HG03342 (cell line): ENCODE measurements around the gene HHATL.
"Not testable (repeated sequence)": the region's sequence is repeated elsewhere in the genome, so short reads cannot be mapped to it uniquely, and the experiment has no call there.

Source experiments
- ATAC-seq: cut with Tn5 transposase; IDR thresholded peaks from one replicate; pipeline ENCODE4 v1.9.1; 2021; ENCODE audit warnings: mild to moderate bottlenecking, moderate library complexity; ENCODE audit not compliant: unreplicated experiment

HHATL gene

GRCh38 chr3:42734263-42734860 is 31.8 kb upstream of the HHATL start:
- ATAC-seq: no peak

DNA sequence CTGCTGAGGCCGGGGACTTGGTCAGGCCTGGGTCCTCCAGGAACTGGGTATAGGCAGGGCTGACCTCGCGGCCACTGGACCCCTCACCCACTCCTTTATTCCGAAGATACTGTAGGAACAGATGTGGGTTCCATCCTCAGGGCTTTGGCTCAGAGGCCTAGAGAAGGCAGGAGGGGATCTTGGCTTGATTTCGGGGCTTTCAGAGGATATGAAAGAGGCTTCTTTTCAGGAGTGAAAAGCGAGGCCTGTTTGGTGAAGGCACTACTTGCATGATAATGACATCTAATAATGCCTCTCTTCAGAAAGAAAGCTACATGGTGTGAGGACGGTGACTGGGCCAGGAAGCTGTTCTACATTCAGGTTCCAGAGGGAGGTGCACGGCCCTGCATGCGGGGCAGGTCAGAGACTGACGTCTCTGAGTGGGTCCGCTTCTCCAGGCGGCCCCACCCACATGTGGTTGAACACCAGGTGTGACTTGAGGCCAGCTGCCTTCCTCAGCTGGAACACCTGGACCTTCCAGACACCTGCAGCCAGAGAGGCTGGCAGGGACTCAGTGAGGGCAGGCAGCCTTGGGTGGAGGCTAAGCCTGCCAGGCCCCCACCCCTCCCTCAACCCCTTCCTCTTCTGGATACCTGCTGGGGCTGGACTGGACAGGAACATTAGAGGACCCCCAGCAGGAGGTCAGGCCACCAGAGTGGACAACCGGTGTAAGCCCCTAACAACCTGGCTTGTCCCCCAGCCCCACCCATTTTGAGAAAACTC is 31.1 kb upstream of the HHATL start:
- no peak for ATAC-seq

DNA sequence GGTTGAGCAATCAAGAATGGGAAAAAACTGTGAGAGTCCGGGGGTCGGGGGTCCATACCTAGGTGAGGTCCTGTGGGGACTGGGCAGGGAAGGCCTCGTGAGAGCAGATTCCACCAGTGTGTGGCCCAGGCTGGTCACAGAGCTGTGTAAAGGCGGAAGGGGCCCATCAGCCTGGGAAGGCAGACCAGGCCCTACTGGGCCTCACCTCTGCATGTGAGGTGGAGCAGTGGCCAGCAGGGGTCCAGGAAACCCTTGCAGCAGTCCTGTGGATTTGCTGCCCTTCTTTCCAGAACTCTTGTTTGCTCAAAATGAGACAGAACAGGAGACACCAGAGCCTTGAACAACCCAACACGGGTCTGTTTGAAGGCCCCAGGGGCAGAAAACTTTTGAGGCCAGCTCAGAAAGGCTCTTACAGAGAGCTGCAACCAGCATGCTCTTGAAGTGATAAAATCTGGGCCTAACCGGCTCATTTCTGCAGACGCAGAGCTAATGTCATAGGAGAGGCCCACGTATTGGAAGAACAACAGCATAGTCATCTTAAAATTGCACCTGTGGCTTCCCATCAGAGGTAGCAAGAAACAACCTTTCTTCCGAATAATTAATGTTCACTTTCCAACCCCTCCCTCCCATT is 30.3 kb upstream of the HHATL start:
- no peak for ATAC-seq

- no peak for ATAC-seq
These were observed 29.7 kb upstream of the HHATL start for GRCh38 chr3:42732196-42732828.

DNA sequence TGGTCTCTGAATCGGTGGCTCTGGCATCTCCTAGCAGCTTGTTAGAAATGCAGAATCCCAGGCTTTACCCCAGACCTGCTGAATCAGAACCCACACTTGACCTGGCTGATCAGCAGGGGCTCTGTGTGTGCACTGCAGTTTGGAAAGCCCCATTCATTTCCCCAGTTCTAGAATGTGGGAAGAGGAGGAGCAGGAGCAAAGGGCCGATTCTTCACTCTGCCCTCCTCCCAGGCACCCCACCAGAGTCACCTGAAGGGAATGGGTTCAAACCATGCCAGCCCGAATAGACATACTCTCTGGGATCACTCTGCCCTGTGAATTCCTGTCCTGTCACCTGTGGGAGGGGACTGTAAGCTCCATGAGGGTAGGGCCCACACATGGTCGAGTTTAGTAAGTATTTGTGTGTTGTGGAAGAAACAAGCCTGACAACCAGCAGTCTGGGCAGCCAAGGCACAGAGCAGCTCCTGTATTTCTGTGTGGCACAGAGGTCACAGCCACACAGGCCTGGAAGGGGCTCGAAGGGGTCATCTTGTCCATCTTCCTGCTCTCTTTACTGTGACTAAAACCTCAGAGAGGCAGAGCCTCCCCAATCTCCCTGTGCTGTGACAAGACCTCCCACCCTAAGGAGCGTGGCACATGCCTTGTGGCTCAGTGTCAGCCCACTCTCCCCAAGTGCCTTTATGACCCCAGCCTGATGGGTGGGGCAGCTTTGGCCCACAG is 29.0 kb upstream of the HHATL start:
- ATAC-seq: no peak

DNA sequence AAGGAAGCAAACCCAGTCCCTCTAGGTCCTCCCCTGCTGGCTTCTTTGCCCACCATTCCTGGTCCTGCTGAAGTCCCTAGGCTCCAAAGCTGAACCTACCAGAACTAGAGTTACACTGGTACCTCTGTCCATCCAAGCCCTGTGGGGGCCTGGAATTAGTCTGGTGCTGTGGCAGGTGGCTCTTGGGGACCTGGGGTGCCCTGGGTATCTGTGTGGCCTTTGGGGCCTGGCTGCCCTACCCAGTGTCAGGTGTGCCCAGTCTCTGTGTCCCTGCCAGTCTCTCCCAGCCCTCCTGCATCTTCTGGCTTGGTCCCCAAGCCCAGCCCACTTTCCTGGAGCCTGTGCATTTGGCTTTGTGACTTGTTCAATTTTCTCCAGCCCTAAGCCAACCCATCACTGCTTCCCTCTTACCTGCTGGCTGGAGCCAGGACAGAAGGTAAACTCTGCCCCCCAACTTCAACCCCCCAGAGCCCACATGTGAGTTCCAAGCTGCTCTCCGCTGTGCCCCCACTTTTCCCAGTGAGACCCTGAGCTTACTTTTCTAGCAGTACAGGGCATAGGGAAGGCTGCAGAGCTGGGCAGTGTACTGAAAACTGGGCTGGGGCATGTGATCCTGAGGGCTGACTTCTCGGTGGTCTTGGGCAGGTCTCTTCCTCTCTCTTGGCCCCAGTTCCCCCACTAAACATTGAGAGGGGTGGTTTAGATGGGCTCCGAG is 28.3 kb upstream of the HHATL start:
- ATAC-seq: no peak

DNA sequence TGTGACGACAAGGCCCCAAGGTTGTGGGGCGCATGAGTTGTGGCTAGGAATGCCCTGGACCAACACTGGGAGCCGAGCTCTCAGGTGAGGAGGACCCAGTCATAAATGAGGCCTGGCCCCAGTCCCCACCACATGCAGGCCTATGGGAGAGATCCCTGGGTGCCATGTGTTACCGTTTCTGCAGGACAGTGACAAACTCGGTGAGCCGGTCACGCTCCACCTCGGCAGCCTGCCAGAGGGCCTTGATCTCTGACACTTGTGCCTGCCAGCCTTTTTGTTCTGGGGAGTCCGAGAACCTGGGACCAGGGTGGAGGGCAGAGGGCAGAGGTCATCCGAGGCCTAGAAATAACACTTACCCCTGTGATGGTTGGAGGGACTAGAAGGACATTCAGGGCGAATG is 27.7 kb upstream of the HHATL start:
- ATAC-seq: no peak

DNA sequence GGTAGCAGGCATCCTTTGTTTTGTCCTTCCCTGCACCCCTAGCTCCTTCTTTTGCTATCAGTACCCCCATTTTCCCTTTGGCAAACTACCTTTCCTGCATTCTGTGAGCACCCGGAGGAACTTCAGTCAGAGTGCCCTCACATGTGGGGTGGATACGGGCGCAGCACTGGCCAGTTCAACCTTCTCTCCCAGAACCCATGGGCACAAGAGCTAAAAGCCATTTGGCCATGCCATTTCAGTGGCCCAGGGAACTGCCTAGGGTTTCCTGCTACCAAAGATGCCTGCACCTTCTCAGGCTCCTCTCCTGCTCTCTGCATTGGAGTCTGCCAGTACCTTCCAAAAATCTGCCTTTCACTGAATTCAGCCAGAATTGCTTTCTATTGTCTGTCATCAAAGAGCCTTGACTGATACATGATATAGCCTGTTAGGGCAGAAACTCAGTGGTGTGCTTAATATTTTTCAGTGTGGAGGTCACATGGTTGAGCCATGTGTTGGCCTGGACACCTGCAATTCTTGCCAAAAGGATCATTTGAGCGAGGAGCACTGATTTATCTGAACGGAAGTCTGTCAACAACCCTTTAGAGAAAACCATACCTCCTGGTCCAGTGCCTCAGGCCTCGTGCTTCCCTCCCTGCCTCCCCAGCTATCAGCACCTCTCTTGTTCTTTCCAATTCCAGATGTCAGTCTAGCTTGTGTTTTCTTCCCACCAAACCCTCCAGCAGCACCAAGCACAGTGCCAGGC is 27.0 kb upstream of the HHATL start:
- no peak for ATAC-seq

DNA sequence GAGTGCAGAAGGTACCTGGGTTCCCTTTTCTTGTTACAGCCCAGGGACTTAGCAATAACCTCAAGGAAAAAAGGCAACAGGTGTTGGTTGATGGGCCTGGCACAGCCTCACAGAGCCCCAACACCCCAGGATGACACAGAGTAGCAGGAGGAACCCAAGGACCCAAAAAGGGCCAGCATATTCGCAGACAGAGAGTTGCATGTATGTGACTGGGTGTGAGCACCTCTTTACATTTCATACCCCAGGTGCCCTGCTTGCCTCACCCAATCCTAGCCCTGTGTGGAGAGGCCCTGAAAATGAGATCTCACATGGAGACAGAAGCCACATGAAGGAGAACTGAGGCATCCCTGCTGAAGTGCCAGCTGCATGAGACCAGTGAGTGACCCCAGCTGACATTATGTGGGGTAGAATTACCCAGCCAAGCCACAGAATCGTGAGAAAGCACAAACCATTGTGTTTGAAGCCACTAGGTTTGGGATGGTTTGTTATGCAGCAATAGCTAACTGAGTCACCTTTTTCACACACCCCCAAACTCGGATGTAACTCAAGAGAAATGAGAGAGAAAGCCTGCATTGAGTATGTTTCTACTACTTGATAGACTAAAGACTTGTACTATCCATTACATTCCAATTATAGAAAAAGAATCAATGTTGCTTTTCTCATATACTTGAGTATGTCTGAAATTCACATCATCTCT is 26.2 kb upstream of the HHATL start:
- ATAC-seq: no peak

- no peak for ATAC-seq
These were observed 25.5 kb upstream of the HHATL start for GRCh38 chr3:42728056-42728455.

- no peak for ATAC-seq
These were observed 22.9 kb upstream of the HHATL start for GRCh38 chr3:42725454-42725853.

DNA sequence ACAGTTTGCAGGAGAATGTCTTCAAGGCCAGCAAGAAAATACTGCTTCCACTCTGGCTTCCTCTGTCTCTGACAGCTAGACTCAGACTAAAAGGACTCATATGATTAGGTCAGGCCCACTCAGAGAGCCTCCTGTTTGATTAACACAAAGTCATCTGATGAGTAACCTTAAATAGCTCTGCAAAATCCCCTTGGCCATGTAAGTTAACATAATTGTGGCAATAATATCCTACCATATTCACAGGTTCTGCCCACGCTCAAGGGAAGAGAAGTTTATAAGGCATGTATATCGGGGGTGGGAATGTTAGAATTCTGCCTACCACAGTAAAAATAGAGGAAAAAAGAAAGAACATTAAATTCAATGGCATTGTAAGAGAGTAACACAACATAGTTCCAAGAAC is 20.6 kb upstream of the HHATL start:
- ATAC-seq: no peak

DNA sequence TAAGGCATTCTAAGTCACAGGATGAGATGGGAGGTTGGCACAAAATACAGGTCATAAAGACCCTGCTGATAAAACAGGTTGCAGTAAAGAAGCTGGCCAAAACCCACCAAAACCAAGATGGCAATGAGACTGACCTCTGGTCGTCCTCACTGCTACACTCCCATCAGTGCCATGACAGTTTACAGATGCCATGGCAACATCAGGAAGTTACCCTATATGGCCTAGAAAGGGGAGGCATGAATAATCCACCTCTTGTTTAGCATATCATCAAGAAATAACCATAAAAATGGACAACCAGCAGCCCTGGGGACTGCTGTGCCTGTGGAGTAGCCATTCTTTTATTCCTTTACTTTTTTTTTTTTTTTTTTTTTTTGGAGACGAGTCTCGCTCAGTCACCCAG is 19.8 kb upstream of the HHATL start:
- ATAC-seq: not testable (repeated sequence)

DNA sequence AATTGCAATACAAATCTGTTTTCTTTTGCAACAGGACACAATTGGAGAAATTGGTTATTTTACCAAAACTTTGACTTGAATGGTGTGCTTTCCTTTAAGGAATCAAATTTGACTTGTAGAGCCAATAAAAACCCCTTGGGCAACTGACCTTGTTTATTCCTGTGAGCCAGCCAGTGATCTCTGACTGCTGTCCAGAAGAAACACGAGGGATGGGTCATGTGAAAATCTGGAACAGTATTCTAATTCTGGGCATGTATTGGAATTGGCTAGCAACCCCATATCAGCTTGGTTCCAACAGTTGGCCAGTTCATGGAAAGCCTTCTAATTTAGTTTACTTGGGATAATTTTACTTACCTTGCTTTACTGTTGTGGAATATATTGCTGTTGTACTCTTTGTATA is 19.1 kb upstream of the HHATL start:
- no peak for ATAC-seq

GRCh38 chr3:42720126-42720525 is 17.5 kb upstream of the HHATL start:
- no peak for ATAC-seq

GRCh38 chr3:42719002-42719401 is 16.4 kb upstream of the HHATL start:
- ATAC-seq: no peak

- no peak for ATAC-seq
These were observed 15.7 kb upstream of the HHATL start for GRCh38 chr3:42718338-42718737.

- ATAC-seq: no peak
These were observed 14.7 kb upstream of the HHATL start for GRCh38 chr3:42717306-42717705.

GRCh38 chr3:42714171-42714852 is 11.7 kb upstream of the HHATL start:
- no peak for ATAC-seq
